ENCODE measurements around the gene KLHL14.

Gene KLHL14

GRCh38 chr18:32624182-32624723, 148.6 kb downstream of the KLHL14 start:
- no peak for DNase-seq

- no peak for DNase-seq
These were observed 149.3 kb downstream of the KLHL14 start for GRCh38 chr18:32623563-32623962.

Measured in right forelimb (tissue), 1 donor.